GM12864 (cell line): ENCODE results near the gene LCE1C.

Source experiments
- DNase-seq: peaks from one replicate; pipeline ENCODE4 v3.0.0-alpha.2; 2011; ENCODE audit warnings: low read depth
- H3K4me3 ChIP-seq: 2 replicates; pipeline ENCODE4 v1.5.1; 2011; ENCODE audit warnings: mild to moderate bottlenecking, low read depth, low read length, control low read depth
- TF ChIP-seq, protein P1 (sequence below): IDR thresholded peaks from 2 replicates; pipeline ENCODE4 v1.5.1; 2011; ENCODE audit warnings: low read depth, mild to moderate bottlenecking, moderate library complexity, low read length, control low read depth, inconsistent platforms; ENCODE audit errors: missing control alignments

LCE1C gene

DNA sequence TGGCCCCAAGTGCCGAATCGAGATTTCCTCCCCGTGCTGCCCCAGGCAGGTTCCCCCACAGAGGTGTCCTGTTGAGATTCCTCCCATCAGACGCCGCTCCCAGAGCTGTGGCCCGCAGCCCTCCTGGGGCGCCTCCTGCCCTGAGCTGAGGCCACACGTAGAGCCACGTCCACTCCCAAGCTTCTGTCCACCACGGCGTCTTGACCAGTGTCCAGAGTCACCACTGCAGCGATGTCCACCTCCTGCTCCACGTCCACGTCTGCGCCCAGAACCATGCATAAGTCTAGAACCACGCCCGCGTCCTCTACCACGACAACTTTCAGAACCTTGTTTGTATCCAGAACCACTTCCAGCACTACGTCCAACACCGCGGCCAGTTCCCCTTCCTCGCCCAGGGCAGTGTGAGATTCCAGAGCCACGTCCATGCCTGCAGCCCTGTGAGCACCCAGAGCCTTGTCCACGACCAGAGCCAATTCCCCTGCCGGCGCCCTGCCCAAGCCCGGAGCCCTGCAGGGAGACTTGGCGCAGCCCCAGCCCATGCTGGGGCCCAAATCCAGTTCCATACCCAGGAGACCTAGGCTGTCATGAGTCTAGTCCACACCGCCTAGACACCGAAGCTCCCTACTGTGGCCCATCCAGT, 45.8 kb downstream of the LCE1C start:
- TF ChIP-seq, protein P1, sequence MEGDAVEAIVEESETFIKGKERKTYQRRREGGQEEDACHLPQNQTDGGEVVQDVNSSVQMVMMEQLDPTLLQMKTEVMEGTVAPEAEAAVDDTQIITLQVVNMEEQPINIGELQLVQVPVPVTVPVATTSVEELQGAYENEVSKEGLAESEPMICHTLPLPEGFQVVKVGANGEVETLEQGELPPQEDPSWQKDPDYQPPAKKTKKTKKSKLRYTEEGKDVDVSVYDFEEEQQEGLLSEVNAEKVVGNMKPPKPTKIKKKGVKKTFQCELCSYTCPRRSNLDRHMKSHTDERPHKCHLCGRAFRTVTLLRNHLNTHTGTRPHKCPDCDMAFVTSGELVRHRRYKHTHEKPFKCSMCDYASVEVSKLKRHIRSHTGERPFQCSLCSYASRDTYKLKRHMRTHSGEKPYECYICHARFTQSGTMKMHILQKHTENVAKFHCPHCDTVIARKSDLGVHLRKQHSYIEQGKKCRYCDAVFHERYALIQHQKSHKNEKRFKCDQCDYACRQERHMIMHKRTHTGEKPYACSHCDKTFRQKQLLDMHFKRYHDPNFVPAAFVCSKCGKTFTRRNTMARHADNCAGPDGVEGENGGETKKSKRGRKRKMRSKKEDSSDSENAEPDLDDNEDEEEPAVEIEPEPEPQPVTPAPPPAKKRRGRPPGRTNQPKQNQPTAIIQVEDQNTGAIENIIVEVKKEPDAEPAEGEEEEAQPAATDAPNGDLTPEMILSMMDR = no peak
- no peak for DNase-seq
- H3K4me3 ChIP-seq = no peak overlapping the region

GRCh38 chr1:152759453-152760173, 46.8 kb downstream of the LCE1C start:
- TF ChIP-seq, protein P1 = no peak
- no peak for DNase-seq

GRCh38 chr1:152758636-152759035, 47.8 kb downstream of the LCE1C start:
- TF ChIP-seq, protein P1 = no peak
- no peak for DNase-seq
- H3K4me3 ChIP-seq = no peak overlapping the region

More at GRCh38 chr1:152759453-152760173, 46.8 kb downstream of the LCE1C start:
- no peak overlapping the region for H3K4me3 ChIP-seq

GRCh38 chr1:152757747-152758146, 48.7 kb downstream of the LCE1C start, which contains the start of gene KPRP:
KPRP (plus strand) TSS chr1:152758025; CDS start chr1:152759589, 1,564 bp downstream.
- no peak for DNase-seq
- H3K4me3 ChIP-seq = no peak within 1 kb of the TSS
- TF ChIP-seq, protein P1 = no peak

GRCh38 chr1:152756872-152757271, 49.6 kb downstream of the LCE1C start:
- TF ChIP-seq, protein P1 = no peak
- H3K4me3 ChIP-seq = no peak overlapping the region
- DNase-seq = no peak
